GM19395 (cell line): ENCODE data around the gene CYSRT1.

ENCODE experiments used
- ATAC-seq: cut with Tn5 transposase; IDR thresholded peaks from one replicate; pipeline ENCODE4 v1.9.1; 2021; ENCODE audit warnings: mild to moderate bottlenecking, moderate library complexity; ENCODE audit not compliant: unreplicated experiment

The CYSRT1 gene

GRCh38 chr9:137223078-137223970 lies 1.6 kb upstream of the CYSRT1 start:
- ATAC-seq: peak; percentile 71

- no peak for ATAC-seq
Measured at GRCh38 chr9:137225699-137226331, 841 bp downstream of the CYSRT1 start.

- no peak for ATAC-seq
Measured at GRCh38 chr9:137226338-137227053, 1.5 kb downstream of the CYSRT1 start.

GRCh38 chr9:137227054-137227852 lies 2.3 kb downstream of the CYSRT1 start, which contains the start of gene RNF224:
RNF224 (plus strand) TSS chr9:137227502; CDS start chr9:137228336, 834 bp downstream.
- no peak for ATAC-seq

- ATAC-seq: no peak
Measured at GRCh38 chr9:137227853-137228505, 3.0 kb downstream of the CYSRT1 start.

- ATAC-seq: no peak
Measured at GRCh38 chr9:137228506-137228967, 3.6 kb downstream of the CYSRT1 start.

GRCh38 chr9:137228968-137229896 lies 4.3 kb downstream of the CYSRT1 start:
- ATAC-seq: no peak

- ATAC-seq: no peak
Measured at GRCh38 chr9:137229903-137230704, 5.1 kb downstream of the CYSRT1 start.

GRCh38 chr9:137230705-137231371 lies 5.9 kb downstream of the CYSRT1 start, which contains the start of gene SLC34A3:
SLC34A3 (plus strand) TSS chr9:137230901; CDS start chr9:137231703, 802 bp downstream.
- no peak for ATAC-seq

GRCh38 chr9:137231372-137232039 lies 6.5 kb downstream of the CYSRT1 start:
- ATAC-seq: no peak

GRCh38 chr9:137232101-137232500 lies 7.1 kb downstream of the CYSRT1 start:
- ATAC-seq: no peak

- no peak for ATAC-seq
Measured at GRCh38 chr9:137232510-137232909, 7.5 kb downstream of the CYSRT1 start.

- ATAC-seq: no peak
Measured at GRCh38 chr9:137233143-137233980, 8.4 kb downstream of the CYSRT1 start.

- ATAC-seq: no peak
Measured at GRCh38 chr9:137234055-137234697, 9.2 kb downstream of the CYSRT1 start.

GRCh38 chr9:137234758-137235423 lies 9.9 kb downstream of the CYSRT1 start:
- ATAC-seq: no peak
